ENCODE data around the gene SRP68.
A peak's percentile ranks its signal among the peaks of the same experiment; 100 is the strongest.

The SRP68 gene

GRCh38 chr17:76034428-76035350 is 37.6 kb downstream of the SRP68 start:
- no peaks in the 10 kb centered on the region for H3K9me3 ChIP-seq (ENCODE audit: low read length)
- H3K36me3 ChIP-seq (ENCODE audit: insufficient read depth, low read length) = peaks cover 5% of the 10 kb centered on the region
- no peaks in the 10 kb centered on the region for H3K27me3 ChIP-seq (ENCODE audit: control insufficient read depth in 1 of 2, insufficient read depth in 2 of 2, low read length in 2 of 2)
- peak overlapping the region; percentile 14 for H3K9ac ChIP-seq (ENCODE audit: low read length)
- H3K4me3 ChIP-seq (ENCODE audit: low read depth in 1 of 2, low read length in 2 of 2) = no peak overlapping the region
- peaks cover 67% of the 10 kb centered on the region for H3K4me1 ChIP-seq (ENCODE audit: insufficient read depth, low read length)
- peak overlapping the region; percentile 86 for H3K27ac ChIP-seq (ENCODE audit: low read depth, low read length)

- Histone ChIP-seq H3K27ac (ENCODE audit: low read depth, low read length) (peak overlapping the region; percentile 86), H3K9me3 (ENCODE audit: low read length) (no peaks in the 10 kb centered on the region), H3K4me1 (ENCODE audit: insufficient read depth, low read length) (peaks cover 52% of the 10 kb centered on the region), H3K4me3 (ENCODE audit: low read depth in 1 of 2, low read length in 2 of 2) (no peak overlapping the region), H3K27me3 (ENCODE audit: control insufficient read depth in 1 of 2, insufficient read depth in 2 of 2, low read length in 2 of 2) (no peaks in the 10 kb centered on the region), H3K9ac (ENCODE audit: low read length) (no peak overlapping the region), H3K36me3 (ENCODE audit: insufficient read depth, low read length) (no peaks in the 10 kb centered on the region)
Measured at GRCh38 chr17:76033139-76033538, 39.2 kb downstream of the SRP68 start.

GRCh38 chr17:76032780-76033108 is 39.6 kb downstream of the SRP68 start:
- Histone ChIP-seq H3K4me3 (ENCODE audit: low read depth in 1 of 2, low read length in 2 of 2) (no peak overlapping the region), H3K4me1 (ENCODE audit: insufficient read depth, low read length) (peaks cover 48% of the 10 kb centered on the region), H3K9me3 (ENCODE audit: low read length) (no peaks in the 10 kb centered on the region), H3K27ac (ENCODE audit: low read depth, low read length) (no peak overlapping the region), H3K9ac (ENCODE audit: low read length) (no peak overlapping the region), H3K36me3 (ENCODE audit: insufficient read depth, low read length) (no peaks in the 10 kb centered on the region), H3K27me3 (ENCODE audit: control insufficient read depth in 1 of 2, insufficient read depth in 2 of 2, low read length in 2 of 2) (no peaks in the 10 kb centered on the region)

GRCh38 chr17:76032073-76032779 is 40.1 kb downstream of the SRP68 start:
- peaks cover 43% of the 10 kb centered on the region for H3K4me1 ChIP-seq (ENCODE audit: insufficient read depth, low read length)
- H3K4me3 ChIP-seq (ENCODE audit: low read depth in 1 of 2, low read length in 2 of 2) = no peak overlapping the region
- no peaks in the 10 kb centered on the region for H3K36me3 ChIP-seq (ENCODE audit: insufficient read depth, low read length)
- no peaks in the 10 kb centered on the region for H3K9me3 ChIP-seq (ENCODE audit: low read length)
- H3K9ac ChIP-seq (ENCODE audit: low read length) = no peak overlapping the region
- no peak overlapping the region for H3K27ac ChIP-seq (ENCODE audit: low read depth, low read length)
- no peaks in the 10 kb centered on the region for H3K27me3 ChIP-seq (ENCODE audit: control insufficient read depth in 1 of 2, insufficient read depth in 2 of 2, low read length in 2 of 2)

DNA sequence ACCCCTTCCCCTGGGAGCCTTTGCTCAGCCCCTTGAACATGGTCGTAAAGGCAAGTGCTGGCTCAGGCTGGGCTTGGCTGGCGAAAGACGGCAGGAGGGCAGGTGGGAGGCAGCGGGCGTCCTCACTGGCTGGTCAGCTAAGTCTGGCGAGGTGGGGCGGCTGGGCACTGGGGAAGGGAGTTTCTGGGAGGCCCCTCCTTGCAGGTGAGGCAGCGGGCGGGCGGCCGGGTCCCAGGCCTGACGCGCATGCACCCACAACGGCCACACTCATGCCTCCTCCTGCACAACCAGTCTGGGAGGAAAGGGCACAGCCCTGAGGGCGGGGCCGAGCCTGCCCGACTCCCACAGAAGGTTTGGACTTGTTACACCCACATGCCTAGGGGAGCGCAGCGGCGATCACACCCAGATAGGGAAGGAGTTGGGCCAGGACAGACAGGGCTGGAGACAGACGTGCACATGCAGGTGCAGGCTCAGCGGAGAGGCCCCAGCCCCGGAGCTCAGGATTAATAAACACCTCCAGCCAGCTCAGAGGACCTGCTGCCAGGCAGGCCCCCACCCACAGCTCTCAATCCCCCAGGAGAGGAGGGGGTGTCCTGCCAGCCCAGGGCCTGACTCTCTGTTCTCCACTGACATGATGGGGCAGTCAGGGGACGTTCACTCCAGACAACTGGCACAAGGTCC is 45.0 kb downstream of the SRP68 start, which contains the start of gene EVPL:
Gene EVPL (minus strand): TSS at position 148 of the 681 bp plus-strand sequence. CDS start 108 bp downstream, at position 40.
- Histone ChIP-seq H3K9me3 (ENCODE audit: low read length) (no peaks in the 10 kb centered on the region), H3K36me3 (ENCODE audit: insufficient read depth, low read length) (no peaks in the 10 kb centered on the region), H3K27ac (ENCODE audit: low read depth, low read length) (no peak within 1 kb of the TSS), H3K9ac (ENCODE audit: low read length) (no peak within 1 kb of the TSS), H3K27me3 (ENCODE audit: control insufficient read depth in 1 of 2, insufficient read depth in 2 of 2, low read length in 2 of 2) (no peaks in the 10 kb centered on the region), H3K4me3 (ENCODE audit: low read depth in 1 of 2, low read length in 2 of 2) (no peak within 1 kb of the TSS), H3K4me1 (ENCODE audit: insufficient read depth, low read length) (no peaks in the 10 kb centered on the region)

DNA sequence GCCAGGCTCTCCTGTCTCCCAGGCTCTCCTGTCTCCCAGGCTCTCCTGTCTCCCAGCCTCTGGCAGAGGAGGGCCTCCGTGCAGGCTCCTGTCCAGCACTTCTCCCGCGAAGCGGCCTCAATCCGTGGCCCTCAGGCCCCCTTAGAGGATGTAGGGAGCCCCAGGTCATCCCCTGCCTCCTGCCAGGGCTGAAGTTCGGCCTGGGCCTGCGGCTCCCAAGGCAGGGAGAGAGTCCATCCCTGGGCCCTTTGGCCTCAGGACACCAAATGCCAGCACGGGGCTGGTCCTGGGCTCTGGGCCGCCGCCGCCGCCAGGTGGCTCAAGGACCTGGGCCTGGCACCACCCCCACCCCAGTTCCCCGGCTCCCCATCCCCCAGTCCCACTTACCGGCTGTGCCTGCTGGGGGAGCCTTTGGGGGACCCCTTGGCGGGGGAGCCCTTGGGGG is 45.6 kb downstream of the SRP68 start:
- H3K27ac ChIP-seq (ENCODE audit: low read depth, low read length) = no peak overlapping the region
- no peaks in the 10 kb centered on the region for H3K4me1 ChIP-seq (ENCODE audit: insufficient read depth, low read length)
- H3K4me3 ChIP-seq (ENCODE audit: low read depth in 1 of 2, low read length in 2 of 2) = no peak overlapping the region
- H3K27me3 ChIP-seq (ENCODE audit: control insufficient read depth in 1 of 2, insufficient read depth in 2 of 2, low read length in 2 of 2) = no peaks in the 10 kb centered on the region
- H3K9me3 ChIP-seq (ENCODE audit: low read length) = no peaks in the 10 kb centered on the region
- no peaks in the 10 kb centered on the region for H3K36me3 ChIP-seq (ENCODE audit: insufficient read depth, low read length)
- no peak overlapping the region for H3K9ac ChIP-seq (ENCODE audit: low read length)

- Histone ChIP-seq H3K27ac (ENCODE audit: low read depth, low read length) (no peak overlapping the region), H3K36me3 (ENCODE audit: insufficient read depth, low read length) (no peaks in the 10 kb centered on the region), H3K27me3 (ENCODE audit: control insufficient read depth in 1 of 2, insufficient read depth in 2 of 2, low read length in 2 of 2) (no peaks in the 10 kb centered on the region), H3K9ac (ENCODE audit: low read length) (no peak overlapping the region), H3K4me1 (ENCODE audit: insufficient read depth, low read length) (no peaks in the 10 kb centered on the region), H3K4me3 (ENCODE audit: low read depth in 1 of 2, low read length in 2 of 2) (no peak overlapping the region), H3K9me3 (ENCODE audit: low read length) (no peaks in the 10 kb centered on the region)
Measured at GRCh38 chr17:76025294-76025693, 47.0 kb downstream of the SRP68 start.

GRCh38 chr17:76024353-76024752 is 48.0 kb downstream of the SRP68 start:
- no peaks in the 10 kb centered on the region for H3K4me1 ChIP-seq (ENCODE audit: insufficient read depth, low read length)
- H3K4me3 ChIP-seq (ENCODE audit: low read depth in 1 of 2, low read length in 2 of 2) = no peak overlapping the region
- no peak overlapping the region for H3K27ac ChIP-seq (ENCODE audit: low read depth, low read length)
- H3K9me3 ChIP-seq (ENCODE audit: low read length) = no peaks in the 10 kb centered on the region
- H3K36me3 ChIP-seq (ENCODE audit: insufficient read depth, low read length) = no peaks in the 10 kb centered on the region
- H3K9ac ChIP-seq (ENCODE audit: low read length) = no peak overlapping the region
- no peaks in the 10 kb centered on the region for H3K27me3 ChIP-seq (ENCODE audit: control insufficient read depth in 1 of 2, insufficient read depth in 2 of 2, low read length in 2 of 2)

GRCh38 chr17:76023900-76024237 is 48.4 kb downstream of the SRP68 start:
- Histone ChIP-seq H3K9me3 (ENCODE audit: low read length) (no peaks in the 10 kb centered on the region), H3K27ac (ENCODE audit: low read depth, low read length) (no peak overlapping the region), H3K4me3 (ENCODE audit: low read depth in 1 of 2, low read length in 2 of 2) (no peak overlapping the region), H3K27me3 (ENCODE audit: control insufficient read depth in 1 of 2, insufficient read depth in 2 of 2, low read length in 2 of 2) (no peaks in the 10 kb centered on the region), H3K4me1 (ENCODE audit: insufficient read depth, low read length) (no peaks in the 10 kb centered on the region), H3K36me3 (ENCODE audit: insufficient read depth, low read length) (no peaks in the 10 kb centered on the region), H3K9ac (ENCODE audit: low read length) (no peak overlapping the region)

GRCh38 chr17:76022973-76023899 is 49.1 kb downstream of the SRP68 start:
- no peaks in the 10 kb centered on the region for H3K9me3 ChIP-seq (ENCODE audit: low read length)
- H3K4me1 ChIP-seq (ENCODE audit: insufficient read depth, low read length) = no peaks in the 10 kb centered on the region
- no peaks in the 10 kb centered on the region for H3K27me3 ChIP-seq (ENCODE audit: control insufficient read depth in 1 of 2, insufficient read depth in 2 of 2, low read length in 2 of 2)
- H3K4me3 ChIP-seq (ENCODE audit: low read depth in 1 of 2, low read length in 2 of 2) = no peak overlapping the region
- H3K27ac ChIP-seq (ENCODE audit: low read depth, low read length) = no peak overlapping the region
- no peak overlapping the region for H3K9ac ChIP-seq (ENCODE audit: low read length)
- no peaks in the 10 kb centered on the region for H3K36me3 ChIP-seq (ENCODE audit: insufficient read depth, low read length)
